Thyroid gland (tissue), 4 donors: ENCODE results near the gene PITPNB. TPM values are rescaled to one million over a fixed set of nuclear protein-coding genes. Genes with fewer than 3 reads are reported as not detected.
A peak's percentile ranks its signal among the peaks of the same experiment; 100 is the strongest.

ENCODE experiments used
- DNase-seq, 2 donors: peaks; one replicate each; pipeline ENCODE4 v3.0.0-alpha.2; 2019
- H3K27ac ChIP-seq, 3 donors: fragments of 200-600 bp; sonication (generic); 1 replicate in 2 of 3; 2 replicates in 1 of 3; pipeline ENCODE4 v1.5.1; 2016 to 2019; ENCODE audit warnings: mild to moderate bottlenecking in 1 of 3, moderate library complexity in 1 of 3
- H3K27me3 ChIP-seq: fragments of 200-600 bp; sonication (generic); one replicate; pipeline ENCODE4 v1.5.1; 2019
- H3K36me3 ChIP-seq, 2 donors: fragments of 200-600 bp; sonication (generic); one replicate each; pipeline ENCODE4 v1.5.1; 2016 to 2019
- H3K4me1 ChIP-seq, 2 donors: fragments of 200-600 bp; sonication (generic); one replicate each; pipeline ENCODE4 v1.5.1; 2017 to 2019
- H3K4me3 ChIP-seq, 3 donors: fragments of 200-600 bp; sonication (generic); replicated peaks in 1 of 3; 1 replicate in 2 of 3; 2 replicates in 1 of 3; pipeline ENCODE4 v1.5.1; 2016; ENCODE audit warnings: mild to moderate bottlenecking in 1 of 3
- H3K9me3 ChIP-seq: fragments of 200-600 bp; sonication (generic); one replicate; pipeline ENCODE4 v1.5.1; 2017
- POLR2A ChIP-seq, 2 donors: fragments of 450-650 bp; IDR thresholded peaks; one replicate each; pipeline ENCODE4 v1.6.1; 2017; ENCODE audit warnings: antibody characterized with exemption in 2 of 2, mild to moderate bottlenecking in 2 of 2, moderate library complexity in 1 of 2
- WGBS, 2 donors: methylation state at CpG; one replicate each; pipeline ENCODE4 v1.1.5; 2017; 5-methylcytosine and 5-hydroxymethylcytosine counted together
- intact Hi-C: fragments of 100-400 bp; cut with DNase I; formaldehyde crosslinking; loops from one replicate; pipeline ENCODE4 v1.15.1; 2023
- total RNA-seq, 4 donors: library from RNA; depleted of rRNA; stranded (reverse); fragments of >200 nt; gene quantifications; one replicate each; pipeline ENCODE4 v1.2.3, GENCODE V29; 2016
- TF ChIP-seq, protein P1 (sequence below), 6 experiments: fragments of 200-600 bp in 3 of 6; fragments of 450-650 bp in 3 of 6; sonication (generic) in 3 of 6; IDR thresholded peaks; one replicate each; pipeline ENCODE4 v1.5.1; 2016 to 2019; ENCODE audit warnings: antibody characterized with exemption in 6 of 6, mild to moderate bottlenecking in 2 of 6, inconsistent platforms in 1 of 6, moderate library complexity in 1 of 6

The PITPNB gene
- total RNA-seq, 4 donors from 2014 or later = 30.7 to 54.4 (median 42.6) TPM

GRCh38 chr22:27811778-27812177, 107.3 kb downstream of the PITPNB start:
- WGBS, 2 donors = 95 to 100% methylated on average over 3 of the region's 3 CpGs
- no peak overlapping the region for H3K27ac ChIP-seq
- TF ChIP-seq POLR2A (IDR thresholded peaks at IDR 0.05) = no peak
- TF ChIP-seq, protein P1, sequence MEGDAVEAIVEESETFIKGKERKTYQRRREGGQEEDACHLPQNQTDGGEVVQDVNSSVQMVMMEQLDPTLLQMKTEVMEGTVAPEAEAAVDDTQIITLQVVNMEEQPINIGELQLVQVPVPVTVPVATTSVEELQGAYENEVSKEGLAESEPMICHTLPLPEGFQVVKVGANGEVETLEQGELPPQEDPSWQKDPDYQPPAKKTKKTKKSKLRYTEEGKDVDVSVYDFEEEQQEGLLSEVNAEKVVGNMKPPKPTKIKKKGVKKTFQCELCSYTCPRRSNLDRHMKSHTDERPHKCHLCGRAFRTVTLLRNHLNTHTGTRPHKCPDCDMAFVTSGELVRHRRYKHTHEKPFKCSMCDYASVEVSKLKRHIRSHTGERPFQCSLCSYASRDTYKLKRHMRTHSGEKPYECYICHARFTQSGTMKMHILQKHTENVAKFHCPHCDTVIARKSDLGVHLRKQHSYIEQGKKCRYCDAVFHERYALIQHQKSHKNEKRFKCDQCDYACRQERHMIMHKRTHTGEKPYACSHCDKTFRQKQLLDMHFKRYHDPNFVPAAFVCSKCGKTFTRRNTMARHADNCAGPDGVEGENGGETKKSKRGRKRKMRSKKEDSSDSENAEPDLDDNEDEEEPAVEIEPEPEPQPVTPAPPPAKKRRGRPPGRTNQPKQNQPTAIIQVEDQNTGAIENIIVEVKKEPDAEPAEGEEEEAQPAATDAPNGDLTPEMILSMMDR (IDR thresholded peaks at IDR 0.05) = no peak
- H3K9me3 ChIP-seq = no peaks in the 10 kb centered on the region
- H3K36me3 ChIP-seq = no peaks in the 10 kb centered on the region
- no peak overlapping the region for H3K4me3 ChIP-seq
- peaks cover 0 to 12% of the 10 kb centered on the region in 2 donors for H3K4me1 ChIP-seq
- intact Hi-C loops = no loop called here
- H3K27me3 ChIP-seq = no peaks in the 10 kb centered on the region
- no peak for DNase-seq

- H3K27me3 ChIP-seq = no peaks in the 10 kb centered on the region
- H3K4me3 ChIP-seq = no peak overlapping the region
- H3K36me3 ChIP-seq = no peaks in the 10 kb centered on the region
- H3K4me1 ChIP-seq = peaks cover 0 to 12% of the 10 kb centered on the region in 2 donors
- DNase-seq = peak; percentile 41 to 42
- intact Hi-C loops = no loop called here
- TF ChIP-seq, protein P1 (IDR thresholded peaks at IDR 0.05) = no peak
- no peak for TF ChIP-seq POLR2A (IDR thresholded peaks at IDR 0.05)
- no peaks in the 10 kb centered on the region for H3K9me3 ChIP-seq
- 59 to 70% methylated on average over 7 to 13 of the region's 15 CpGs for WGBS, 2 donors
- peak overlapping the region in 1 of 3 donors; percentile 56 for H3K27ac ChIP-seq
Observed at GRCh38 chr22:27810609-27811151, 108.4 kb downstream of the PITPNB start.

- Histone ChIP-seq H3K27me3 (no peaks in the 10 kb centered on the region), H3K36me3 (no peaks in the 10 kb centered on the region), H3K4me1 (peaks cover 0 to 12% of the 10 kb centered on the region in 2 donors), H3K27ac (peak overlapping the region in 1 of 3 donors; percentile 56), H3K9me3 (no peaks in the 10 kb centered on the region), H3K4me3 (no peak overlapping the region)
- TF ChIP-seq, protein P1 (IDR thresholded peaks at IDR 0.05) = no peak
- no peak for TF ChIP-seq POLR2A (IDR thresholded peaks at IDR 0.05)
- intact Hi-C loops = loop anchor here (10.0 kb wide), 1 partner anchor 1135 kb away; no protein-coding TSS in a partner anchor
- DNase-seq = no peak
- 56 to 61% methylated on average over 13 of the region's 17 CpGs for WGBS, 2 donors
Observed at GRCh38 chr22:27809700-27810608, 109.1 kb downstream of the PITPNB start.

GRCh38 chr22:27809226-27809603, 109.8 kb downstream of the PITPNB start:
- no peak overlapping the region for H3K27ac ChIP-seq
- TF ChIP-seq, protein P1 (IDR thresholded peaks at IDR 0.05) = no peak
- TF ChIP-seq POLR2A (IDR thresholded peaks at IDR 0.05) = no peak
- no peaks in the 10 kb centered on the region for H3K9me3 ChIP-seq
- intact Hi-C loops = loop anchor here (10.0 kb wide), 1 partner anchor 1134 kb away; no protein-coding TSS in a partner anchor
- H3K4me1 ChIP-seq = peaks cover 0 to 12% of the 10 kb centered on the region in 2 donors
- no peaks in the 10 kb centered on the region for H3K36me3 ChIP-seq
- WGBS, 2 donors = 53 to 77% methylated on average over 3 to 5 of the region's 5 CpGs
- DNase-seq = no peak
- no peak overlapping the region for H3K4me3 ChIP-seq
- H3K27me3 ChIP-seq = no peaks in the 10 kb centered on the region
